Ectodermal cell (in vitro differentiated cells): ENCODE results near the gene WDFY2.

Source experiments
- H3K27ac ChIP-seq: 2 replicates; pipeline ENCODE4 v1.7.0; 2013; ENCODE audit warnings: mild to moderate bottlenecking, low read depth, low read length; ENCODE audit not compliant: insufficient read depth, poor library complexity, severe bottlenecking
- H3K27me3 ChIP-seq: 2 replicates; pipeline ENCODE4 v1.7.0; 2013; ENCODE audit warnings: mild to moderate bottlenecking, low read length; ENCODE audit not compliant: insufficient read depth, control insufficient read depth, poor library complexity, severe bottlenecking
- H3K36me3 ChIP-seq: one replicate; pipeline ENCODE4 v1.7.0; 2013; ENCODE audit warnings: low read length; ENCODE audit not compliant: control insufficient read depth, insufficient read depth
- H3K4me1 ChIP-seq: one replicate; pipeline ENCODE4 v1.7.0; 2013; ENCODE audit warnings: low read length; ENCODE audit not compliant: control insufficient read depth, insufficient read depth
- H3K4me3 ChIP-seq: 2 replicates; pipeline ENCODE4 v1.7.0; 2013; ENCODE audit warnings: low read depth, low read length, control low read depth; ENCODE audit not compliant: insufficient read depth
- H3K9me3 ChIP-seq: 2 replicates; pipeline ENCODE4 v1.7.0; 2013; ENCODE audit warnings: mild to moderate bottlenecking, low read length, moderate library complexity; ENCODE audit not compliant: control insufficient read depth
- WGBS, 2 experiments: methylation state at CpG; one replicate each; pipeline ENCODE4 v1.1.7; 2013; ENCODE audit warnings: missing lambda C conversion rate in 2 of 2; 5-methylcytosine and 5-hydroxymethylcytosine counted together

The WDFY2 gene

DNA sequence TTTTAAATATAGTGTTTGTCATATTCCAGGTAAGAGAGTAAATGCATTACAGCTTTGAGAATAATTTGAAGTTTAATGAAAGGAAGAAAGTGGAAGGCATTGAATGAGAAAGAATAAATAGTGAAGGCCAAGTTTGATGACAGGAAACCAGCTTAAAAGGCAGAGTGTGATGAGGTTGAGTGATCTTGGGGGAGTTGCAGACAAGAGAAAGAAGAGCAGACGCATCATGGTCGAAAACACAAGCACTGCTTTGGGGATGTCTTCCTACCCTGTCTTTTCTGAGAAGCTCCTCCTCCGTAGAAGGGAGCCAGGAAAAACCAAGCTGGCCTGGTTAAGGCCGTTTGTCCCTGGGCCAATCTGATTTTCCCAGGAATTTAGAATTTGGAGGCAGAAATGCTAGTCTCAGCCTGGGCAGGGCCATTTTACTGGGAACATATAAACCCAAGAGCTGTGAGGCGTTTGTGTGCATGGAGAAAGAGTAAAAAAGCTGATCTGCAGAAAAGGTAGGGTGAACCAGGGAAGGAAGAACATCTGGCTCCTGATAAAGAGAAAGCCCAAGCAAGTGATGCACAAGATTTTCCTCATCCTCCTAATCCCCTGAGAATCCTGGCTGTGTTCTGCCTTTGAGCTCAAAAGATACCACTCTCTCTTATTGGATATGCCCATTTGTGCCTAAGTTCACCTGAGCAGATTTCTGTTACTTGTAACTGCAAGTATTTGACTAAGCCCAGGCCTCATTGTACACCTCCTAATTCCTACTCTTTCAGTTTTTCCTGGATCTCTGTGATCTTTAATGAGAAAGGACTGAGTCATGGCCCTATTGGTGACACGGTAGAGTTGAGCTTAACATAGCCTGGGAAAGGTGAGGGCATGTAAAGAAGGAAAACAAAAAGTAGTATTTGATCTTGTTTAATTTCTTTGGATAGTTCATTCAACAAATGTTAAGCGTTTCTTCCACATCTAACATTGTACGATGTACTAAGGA lies 80.0 kb downstream of the WDFY2 start:
- H3K27me3 ChIP-seq = no peaks in the 10 kb centered on the region
- no peaks in the 10 kb centered on the region for H3K9me3 ChIP-seq

GRCh38 chr13:51665456-51665855 lies 81.2 kb downstream of the WDFY2 start:
- WGBS, 2 experiments = 84 to 95% methylated on average over 2 of the region's 2 CpGs
- H3K27me3 ChIP-seq = no peaks in the 10 kb centered on the region
- H3K4me1 ChIP-seq = peaks cover 3% of the 10 kb centered on the region
- no peak overlapping the region for H3K27ac ChIP-seq
- no peak overlapping the region for H3K4me3 ChIP-seq
- H3K9me3 ChIP-seq = no peaks in the 10 kb centered on the region
- H3K36me3 ChIP-seq = peaks cover 5% of the 10 kb centered on the region

More for the DNA sequence above, 80.0 kb downstream of the WDFY2 start:
- Histone ChIP-seq H3K4me3 (no peak overlapping the region), H3K36me3 (peaks cover 5% of the 10 kb centered on the region), H3K4me1 (peaks cover 3% of the 10 kb centered on the region), H3K27ac (no peak overlapping the region)
- 91 to 94% methylated on average over 8 of the region's 8 CpGs for WGBS, 2 experiments

GRCh38 chr13:51666374-51666773 lies 82.1 kb downstream of the WDFY2 start:
- no peak overlapping the region for H3K27ac ChIP-seq
- no peaks in the 10 kb centered on the region for H3K27me3 ChIP-seq
- peaks cover 5% of the 10 kb centered on the region for H3K36me3 ChIP-seq
- no peaks in the 10 kb centered on the region for H3K9me3 ChIP-seq
- 100% methylated on average over 1 of the region's 1 CpG for WGBS, 2 experiments
- H3K4me1 ChIP-seq = peaks cover 3% of the 10 kb centered on the region
- no peak overlapping the region for H3K4me3 ChIP-seq

DNA sequence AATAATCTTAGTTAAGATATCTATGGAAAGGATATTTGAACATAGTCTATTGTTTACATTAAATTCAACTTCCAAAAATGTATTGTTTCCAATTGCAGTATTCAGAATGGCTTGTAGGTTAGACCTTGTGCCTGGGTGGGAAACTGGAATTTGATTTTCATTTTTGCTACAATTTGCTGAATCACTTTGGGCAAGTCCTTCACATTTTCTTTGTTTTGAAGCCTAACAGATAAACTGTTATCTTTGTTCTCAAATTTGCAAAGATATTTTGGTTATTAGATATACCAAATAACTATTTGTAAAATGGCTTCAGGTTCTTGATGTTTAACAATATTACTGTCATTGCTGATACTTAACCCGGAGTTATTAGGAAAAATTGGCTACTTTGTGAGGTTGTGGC lies 82.6 kb downstream of the WDFY2 start:
- no peak overlapping the region for H3K4me3 ChIP-seq
- peaks cover 5% of the 10 kb centered on the region for H3K36me3 ChIP-seq
- no peak overlapping the region for H3K27ac ChIP-seq
- WGBS, 2 experiments = 95 to 96% methylated on average over 1 of the region's 1 CpG
- H3K4me1 ChIP-seq = peaks cover 3% of the 10 kb centered on the region
- H3K9me3 ChIP-seq = no peaks in the 10 kb centered on the region
- H3K27me3 ChIP-seq = no peaks in the 10 kb centered on the region

GRCh38 chr13:51668580-51669195 lies 84.4 kb downstream of the WDFY2 start:
- Histone ChIP-seq H3K4me3 (no peak overlapping the region), H3K36me3 (no peaks in the 10 kb centered on the region), H3K9me3 (no peaks in the 10 kb centered on the region), H3K27ac (no peak overlapping the region), H3K27me3 (no peaks in the 10 kb centered on the region), H3K4me1 (peaks cover 3% of the 10 kb centered on the region)
- 89 to 93% methylated on average over 4 to 6 of the region's 6 CpGs for WGBS, 2 experiments

DNA sequence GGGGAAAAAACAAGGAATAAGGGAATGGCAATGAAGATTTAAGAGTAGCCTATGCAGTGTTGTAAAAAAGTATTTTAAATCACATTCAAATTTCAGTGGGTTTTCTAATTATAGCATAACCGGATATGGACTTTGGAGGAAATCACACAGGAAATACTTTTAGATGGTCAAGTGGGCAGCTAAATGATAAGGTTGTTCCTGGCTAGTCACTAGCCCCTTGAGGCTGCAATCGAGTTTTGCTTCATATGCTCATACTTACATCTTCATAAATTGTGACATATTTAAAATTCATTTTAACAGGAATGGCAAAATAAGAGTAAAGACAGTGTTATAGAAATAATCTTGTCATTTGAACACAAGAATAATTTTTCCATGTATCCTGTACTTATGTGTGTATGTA lies 88.9 kb downstream of the WDFY2 start:
- Histone ChIP-seq H3K27ac (no peak overlapping the region), H3K9me3 (no peaks in the 10 kb centered on the region), H3K27me3 (no peaks in the 10 kb centered on the region), H3K36me3 (no peaks in the 10 kb centered on the region), H3K4me3 (no peak overlapping the region), H3K4me1 (no peaks in the 10 kb centered on the region)
- 75 to 95% methylated on average over 1 to 2 of the region's 2 CpGs for WGBS, 2 experiments

DNA sequence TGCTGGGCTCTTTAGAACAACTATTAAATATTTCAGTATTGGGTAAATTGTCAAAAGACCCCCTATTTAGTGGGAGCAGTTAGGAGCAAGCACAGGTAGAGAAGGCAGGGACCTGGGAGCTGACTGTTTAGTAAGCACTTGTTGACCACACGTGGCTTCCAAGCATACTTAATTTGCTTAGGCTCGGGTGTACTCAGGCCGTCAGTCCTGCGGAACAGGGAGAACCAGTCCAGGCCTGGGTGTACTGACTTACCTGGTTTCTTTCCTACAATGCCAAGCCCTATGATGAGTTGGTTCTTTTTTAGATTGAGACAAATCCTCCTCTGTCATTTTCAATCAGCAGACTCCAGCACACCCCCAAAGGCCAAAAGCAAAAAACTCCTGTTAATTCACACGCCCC lies 90.0 kb downstream of the WDFY2 start:
- Histone ChIP-seq H3K27me3 (no peaks in the 10 kb centered on the region), H3K4me1 (no peaks in the 10 kb centered on the region), H3K36me3 (no peaks in the 10 kb centered on the region), H3K9me3 (no peaks in the 10 kb centered on the region), H3K27ac (no peak overlapping the region), H3K4me3 (no peak overlapping the region)
- WGBS, 2 experiments = 84 to 91% methylated on average over 5 of the region's 5 CpGs

DNA sequence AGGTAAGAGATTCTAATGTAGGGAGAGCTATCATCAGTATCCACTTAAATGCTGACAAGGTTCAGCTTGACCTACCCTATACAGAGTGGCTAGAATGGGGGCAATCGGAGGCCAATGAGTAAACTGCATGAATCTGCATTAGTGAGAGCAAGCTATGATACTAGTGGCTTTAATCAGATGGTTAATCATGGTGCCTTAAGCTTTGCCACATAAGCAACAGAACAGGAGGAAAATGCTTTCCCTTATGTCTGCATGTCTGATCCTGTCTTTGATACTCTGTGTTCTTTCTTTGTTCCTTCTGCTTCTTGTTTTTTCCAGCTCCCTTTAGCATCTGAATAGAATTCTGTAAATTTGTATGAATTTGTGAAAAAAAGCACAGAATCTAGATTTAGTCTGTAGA lies 91.1 kb downstream of the WDFY2 start:
- no peak overlapping the region for H3K27ac ChIP-seq
- WGBS, 2 experiments = 97 to 100% methylated on average over 1 of the region's 1 CpG
- H3K4me3 ChIP-seq = no peak overlapping the region
- H3K36me3 ChIP-seq = no peaks in the 10 kb centered on the region
- H3K4me1 ChIP-seq = no peaks in the 10 kb centered on the region
- H3K9me3 ChIP-seq = no peaks in the 10 kb centered on the region
- H3K27me3 ChIP-seq = no peaks in the 10 kb centered on the region

GRCh38 chr13:51675877-51676276 lies 91.6 kb downstream of the WDFY2 start:
- H3K9me3 ChIP-seq = no peaks in the 10 kb centered on the region
- WGBS, 2 experiments = 96 to 99% methylated on average over 3 of the region's 3 CpGs
- no peak overlapping the region for H3K4me3 ChIP-seq
- no peaks in the 10 kb centered on the region for H3K4me1 ChIP-seq
- H3K27ac ChIP-seq = no peak overlapping the region
- H3K27me3 ChIP-seq = no peaks in the 10 kb centered on the region
- no peaks in the 10 kb centered on the region for H3K36me3 ChIP-seq

- WGBS, 2 experiments = 95 to 96% methylated on average over 3 of the region's 3 CpGs
- H3K4me3 ChIP-seq = no peak overlapping the region
- H3K27ac ChIP-seq = no peak overlapping the region
- H3K36me3 ChIP-seq = no peaks in the 10 kb centered on the region
- no peaks in the 10 kb centered on the region for H3K9me3 ChIP-seq
- no peaks in the 10 kb centered on the region for H3K4me1 ChIP-seq
- no peaks in the 10 kb centered on the region for H3K27me3 ChIP-seq
Observed at GRCh38 chr13:51676739-51677138, 92.5 kb downstream of the WDFY2 start.
